ENCODE data around the gene UHRF2.

DNA sequence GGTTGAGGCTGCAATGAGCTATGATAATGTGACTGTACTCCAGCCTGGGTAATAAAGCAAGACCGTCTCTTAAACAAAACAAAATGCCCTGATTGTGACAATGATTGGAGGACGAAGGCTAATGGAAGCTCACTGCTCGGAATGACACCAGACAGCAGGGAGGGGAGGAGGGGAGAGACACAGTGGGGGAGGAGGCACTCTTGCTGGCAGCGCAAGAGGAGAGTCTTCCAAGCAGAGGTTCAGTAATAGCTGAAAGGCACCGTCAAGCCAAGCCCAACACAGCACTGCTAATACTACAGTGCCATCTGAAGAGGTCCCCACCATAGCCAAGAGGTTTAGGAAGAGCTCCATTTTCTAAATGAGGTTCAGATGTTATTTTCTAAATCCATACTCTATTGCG is 130.2 kb downstream of the UHRF2 start:
- TF ChIP-seq TAF1 (IDR thresholded peaks at IDR 0.05; ENCODE audit: borderline replicate concordance, low read depth, low read length) (no peak), POLR2A (IDR thresholded peaks at IDR 0.05; ENCODE audit: low read depth, low read length) (no peak), POLR2AphosphoS5 (IDR thresholded peaks at IDR 0.05; ENCODE audit: low read depth, low read length) (no peak)

Measured in GM12892 (cell line).